Muscle of back (tissue), 11 donors: ENCODE data around the gene IL4R. TPM values are rescaled to one million over a fixed set of nuclear protein-coding genes. Genes with fewer than 3 reads are reported as not detected.
A peak's percentile ranks its signal among the peaks of the same experiment; 100 is the strongest.
"Not testable (repeated sequence)": the region's sequence is repeated elsewhere in the genome, so short reads cannot be mapped to it uniquely, and the experiment has no call there.

Experiments
- DNase-seq, 3 donors: peaks; one replicate each; pipeline versions ENCODE4 v3.0.0 to v3.0.0-alpha.2; 2013
- polyA plus RNA-seq, 10 donors: library from polyadenylated mRNA; unstranded; fragments of 120-200 nt; gene quantifications; one replicate each; pipeline ENCODE4 v1.2.1, GENCODE V29; 2013; ENCODE audit not compliant: insufficient read length in 10 of 10

The IL4R gene
- polyA plus RNA-seq, 10 donors: 10.5 to 18.5 (median 13.2) TPM

GRCh38 chr16:27381236-27381635, 67.5 kb downstream of the IL4R start:
- DNase-seq: no peak

- DNase-seq: no peak
Observed at GRCh38 chr16:27381974-27382855, 68.4 kb downstream of the IL4R start.

DNA sequence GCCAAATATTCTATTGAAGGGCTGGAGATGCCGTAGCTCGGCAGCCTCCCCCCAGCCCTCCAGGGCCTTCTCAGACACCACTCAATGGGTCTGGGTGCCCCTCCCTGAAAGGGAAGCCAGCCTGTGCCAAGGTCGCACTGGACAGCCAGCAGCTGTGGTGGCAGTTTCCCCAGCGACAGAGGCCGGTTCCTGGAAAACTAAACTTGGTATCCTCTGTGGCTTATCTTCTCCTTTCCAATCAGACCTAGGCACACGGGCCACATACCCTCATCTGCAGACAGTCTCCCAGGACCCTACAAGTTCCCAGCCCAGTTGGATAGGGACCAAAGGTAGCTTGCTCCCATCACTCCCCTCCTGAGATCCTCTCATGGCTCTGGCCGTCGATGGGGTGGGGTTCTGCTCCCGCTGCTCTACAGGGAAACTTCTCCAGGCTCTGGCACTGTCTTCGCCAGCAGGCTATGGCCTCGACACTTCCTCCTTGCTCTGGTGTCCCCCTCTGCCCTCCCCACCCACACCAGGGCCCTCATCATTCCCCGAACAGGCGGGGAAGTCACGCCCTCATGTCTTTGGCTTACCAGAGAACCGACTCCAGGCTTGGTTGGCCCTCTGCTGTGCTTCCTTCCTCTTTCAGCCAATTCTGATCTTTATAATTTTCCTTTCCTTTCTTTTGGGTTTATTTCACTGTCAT, 69.9 kb downstream of the IL4R start:
- no peak for DNase-seq

GRCh38 chr16:27384425-27384824, 70.7 kb downstream of the IL4R start:
- DNase-seq: no peak

GRCh38 chr16:27385398-27385797, 71.6 kb downstream of the IL4R start:
- DNase-seq: no peak

GRCh38 chr16:27386674-27387073, 72.9 kb downstream of the IL4R start:
- DNase-seq: no peak

GRCh38 chr16:27387724-27388123, 74.0 kb downstream of the IL4R start:
- no peak for DNase-seq

- no peak for DNase-seq
Observed at GRCh38 chr16:27389272-27389961, 75.6 kb downstream of the IL4R start.

DNA sequence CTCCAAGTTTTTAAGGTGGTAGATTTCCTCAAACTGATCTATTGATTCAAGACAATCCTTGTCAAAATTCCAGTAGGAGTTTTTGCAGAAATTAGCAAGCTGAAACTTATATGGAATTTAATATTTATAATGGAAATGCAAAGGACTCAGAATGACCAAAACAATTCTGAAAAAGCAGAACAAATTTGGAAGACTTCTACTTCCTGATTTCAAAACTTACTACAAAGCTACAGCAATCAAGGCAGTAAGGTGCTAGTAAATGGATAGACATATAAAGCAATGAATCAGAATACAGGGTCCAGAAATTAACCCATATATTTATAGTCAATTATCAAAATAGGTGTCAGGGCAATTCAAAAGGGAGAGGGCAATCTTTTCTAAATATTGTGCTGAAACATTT, 76.4 kb downstream of the IL4R start:
- DNase-seq: no peak

- no peak for DNase-seq
Observed at GRCh38 chr16:27392671-27393070, 78.9 kb downstream of the IL4R start.

GRCh38 chr16:27394516-27394915, 80.7 kb downstream of the IL4R start:
- no peak for DNase-seq

- not testable (repeated sequence) for DNase-seq
Observed at GRCh38 chr16:27398341-27398893, 84.6 kb downstream of the IL4R start.

GRCh38 chr16:27398894-27399853, 85.4 kb downstream of the IL4R start:
- DNase-seq: no peak

DNA sequence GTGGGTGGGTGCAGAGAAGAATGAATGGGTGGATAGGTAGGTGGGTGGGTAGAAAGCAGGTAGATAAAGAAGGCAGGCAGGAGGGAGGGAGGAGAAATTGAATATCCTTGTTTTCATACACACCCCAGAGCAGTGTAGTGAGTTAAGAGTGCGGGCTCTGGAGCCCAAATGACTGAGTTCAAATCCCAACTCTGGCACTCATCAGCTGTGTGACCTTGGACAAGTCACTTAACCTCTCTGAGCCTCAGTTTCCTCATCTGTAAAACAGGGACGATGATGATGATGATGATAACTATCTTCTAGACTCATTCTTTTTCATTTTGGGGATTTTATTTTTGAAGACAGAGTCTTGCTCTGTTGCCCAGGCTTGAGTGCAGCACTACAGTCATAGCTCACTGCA, 86.2 kb downstream of the IL4R start:
- no peak for DNase-seq

DNA sequence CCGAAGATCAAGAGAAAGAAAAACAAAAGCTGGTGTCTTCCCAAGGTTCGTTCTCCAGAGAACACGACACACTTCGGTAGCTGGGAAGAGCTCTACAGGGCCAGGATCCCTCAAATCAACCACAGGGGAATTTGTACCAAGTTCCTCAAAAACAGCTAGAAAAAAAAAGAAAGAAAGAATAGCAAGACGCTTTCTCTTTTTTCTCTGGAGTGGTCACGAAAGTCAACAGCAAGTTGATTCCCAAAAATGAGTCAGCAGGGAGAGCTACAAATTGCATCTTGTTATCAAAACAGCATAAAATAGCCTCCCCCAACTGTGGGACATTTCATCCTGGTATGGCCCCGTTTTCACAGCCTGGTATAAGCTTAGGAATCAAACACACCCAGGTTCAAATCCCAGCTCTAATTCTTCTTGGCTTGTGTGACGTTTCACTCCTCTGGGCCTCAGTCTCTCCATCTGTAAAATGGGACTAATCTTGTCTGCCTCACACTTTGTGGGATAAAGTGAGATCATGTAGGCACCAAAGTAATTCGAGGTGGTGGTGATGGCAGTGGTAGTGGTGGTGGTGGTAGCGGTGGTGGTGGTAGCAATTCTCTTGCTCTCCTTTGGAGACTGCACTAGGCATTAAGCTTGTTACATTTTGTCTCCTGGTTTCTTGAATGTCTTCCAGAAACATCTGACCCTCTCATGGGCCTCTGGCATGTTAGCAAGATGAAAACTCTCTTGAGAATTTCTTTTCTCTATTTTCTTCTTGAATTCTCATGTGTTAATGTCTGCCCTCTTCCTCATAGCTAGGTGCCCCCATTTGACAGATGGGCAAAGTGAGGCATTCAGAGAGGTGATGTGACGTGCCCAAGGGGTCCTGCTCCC, 87.2 kb downstream of the IL4R start:
- DNase-seq: peak in 1 of 3 donors; percentile 26

DNA sequence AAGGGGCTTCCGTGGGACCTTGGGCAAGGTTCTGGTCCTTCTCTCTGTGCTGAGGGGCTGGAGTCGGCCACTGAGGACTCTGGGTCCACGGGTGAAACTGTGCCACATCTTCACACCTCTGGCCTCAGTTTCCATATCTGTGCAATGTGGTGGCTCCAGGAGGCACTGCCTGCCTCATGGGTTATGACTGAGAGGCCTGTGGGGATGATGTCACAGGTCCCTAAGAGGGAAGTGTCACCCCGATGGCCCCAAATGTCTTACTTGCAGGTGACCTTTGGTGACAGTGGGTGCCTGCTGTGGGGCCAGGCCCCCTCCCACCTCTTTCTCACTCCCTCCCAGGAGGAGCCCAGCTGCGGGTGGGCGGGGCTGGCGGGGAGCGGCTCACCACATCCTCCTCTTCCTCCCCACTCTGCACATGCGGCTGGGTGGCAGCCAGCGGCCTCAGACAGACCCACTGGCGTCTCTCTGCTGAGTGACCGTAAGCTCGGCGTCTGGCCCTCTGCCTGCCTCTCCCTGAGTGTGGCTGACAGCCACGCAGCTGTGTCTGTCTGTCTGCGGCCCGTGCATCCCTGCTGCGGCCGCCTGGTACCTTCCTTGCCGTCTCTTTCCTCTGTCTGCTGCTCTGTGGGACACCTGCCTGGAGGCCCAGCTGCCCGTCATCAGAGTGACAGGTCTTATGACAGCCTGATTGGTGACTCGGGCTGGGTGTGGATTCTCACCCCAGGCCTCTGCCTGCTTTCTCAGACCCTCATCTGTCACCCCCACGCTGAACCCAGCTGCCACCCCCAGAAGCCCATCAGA, 88.2 kb downstream of the IL4R start, which contains the start of gene IL21R:
Gene IL21R, plus strand, starts transcription at position 407 of the 801 bp plus-strand sequence. CDS start 27,898 bp downstream, outside the sequence.
- peak; percentile 63 to 86 (median 76) for DNase-seq

DNA sequence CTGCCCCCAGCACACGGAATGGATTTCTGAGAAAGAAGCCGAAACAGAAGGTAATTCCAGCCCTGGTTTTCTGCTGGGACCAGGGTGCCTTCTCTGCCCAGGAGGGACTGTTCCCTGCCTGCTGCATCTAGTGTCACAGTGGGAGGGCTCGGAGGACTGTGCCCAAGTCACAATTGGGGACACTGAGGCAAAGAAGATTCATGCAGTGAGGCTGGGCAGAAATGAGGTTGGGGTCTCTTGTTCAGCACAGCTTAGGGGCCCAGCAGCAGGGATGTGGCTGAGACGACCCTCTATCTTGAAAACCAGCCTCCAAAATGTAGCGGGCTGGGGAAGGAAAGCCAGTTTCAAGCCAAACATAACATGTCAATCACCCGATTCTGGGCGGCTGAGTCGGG, 88.8 kb downstream of the IL4R start:
- no peak for DNase-seq

DNA sequence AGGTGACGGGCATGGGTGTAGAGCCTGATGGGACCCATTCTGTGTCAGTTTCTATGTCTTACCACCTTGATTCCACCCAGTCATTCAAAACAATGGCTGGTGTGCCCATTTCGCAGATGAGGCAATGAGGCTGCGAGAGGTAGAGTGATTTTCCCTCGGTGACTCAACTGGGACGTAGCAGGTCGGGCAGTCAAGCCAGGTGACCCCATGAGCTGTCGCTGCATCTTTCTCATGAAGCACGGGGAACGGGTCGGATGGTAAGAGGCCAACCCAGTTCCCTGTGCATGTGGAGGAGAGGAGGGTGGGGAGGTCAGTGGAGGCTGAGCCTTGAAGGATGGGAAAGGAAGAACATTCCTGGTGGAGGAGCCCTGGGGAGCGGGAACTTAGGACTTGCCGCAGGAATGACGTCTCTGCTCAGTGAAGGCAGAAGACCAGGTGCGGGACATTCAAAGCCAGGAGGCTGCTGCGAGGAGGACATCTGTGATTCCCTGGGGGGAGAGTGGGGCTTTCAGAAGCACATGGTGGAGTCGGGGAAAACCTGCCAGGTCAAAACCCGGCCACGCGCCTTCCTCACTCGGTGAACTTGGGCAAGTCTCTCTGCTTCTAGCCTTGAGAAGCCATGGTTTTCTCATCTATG, 89.3 kb downstream of the IL4R start:
- DNase-seq: no peak
